ENCODE measurements around the gene LEPR. TPM values are rescaled to one million over a fixed set of nuclear protein-coding genes. Genes with fewer than 3 reads are reported as not detected.

The LEPR gene
- total and polyA plus RNA-seq, 7 donors: 0.46 to 24.7 (median 5.3) TPM

- no peaks in the 10 kb centered on the region for H3K27me3 ChIP-seq
- intact Hi-C loops (cut with DNase I): no loop called here
- H3K9me3 ChIP-seq: no peaks in the 10 kb centered on the region
- H3K36me3 ChIP-seq: no peaks in the 10 kb centered on the region
- no peaks in the 10 kb centered on the region for H3K4me1 ChIP-seq
- no peak overlapping the region for H3K27ac ChIP-seq
- no peak for TF ChIP-seq POLR2A (IDR thresholded peaks at IDR 0.05)
- no peak for TF ChIP-seq POLR2AphosphoS5 (IDR thresholded peaks at IDR 0.05)
- no peak for TF ChIP-seq EP300 (IDR thresholded peaks at IDR 0.05)
- TF ChIP-seq CTCF (IDR thresholded peaks at IDR 0.05): no peak
- WGBS, 2 donors: 93% methylated on average over 4 of the region's 4 CpGs
- no peak for DNase-seq
- H3K4me3 ChIP-seq: no peak overlapping the region
Observed at GRCh38 chr1:65409816-65410326, 10.6 kb upstream of the LEPR start.

- Histone ChIP-seq H3K36me3 (no peaks in the 10 kb centered on the region), H3K4me1 (no peaks in the 10 kb centered on the region), H3K27me3 (no peaks in the 10 kb centered on the region), H3K4me3 (no peak overlapping the region), H3K9me3 (no peaks in the 10 kb centered on the region), H3K27ac (no peak overlapping the region)
- 89 to 95% methylated on average over 4 of the region's 4 CpGs for WGBS, 2 donors
- TF ChIP-seq CTCF (IDR thresholded peaks at IDR 0.05): no peak
- intact Hi-C loops (cut with DNase I): no loop called here
- DNase-seq: no peak
Observed at GRCh38 chr1:65412256-65412983, 8.0 kb upstream of the LEPR start.

GRCh38 chr1:65412984-65413375 is 7.5 kb upstream of the LEPR start:
- Histone ChIP-seq H3K27ac (no peak overlapping the region), H3K4me1 (no peaks in the 10 kb centered on the region), H3K36me3 (no peaks in the 10 kb centered on the region), H3K27me3 (no peaks in the 10 kb centered on the region), H3K9me3 (no peaks in the 10 kb centered on the region), H3K4me3 (no peak overlapping the region)
- WGBS, 2 donors: 92 to 95% methylated on average over 3 of the region's 3 CpGs
- intact Hi-C loops (cut with DNase I): no loop called here
- no peak for DNase-seq
- TF ChIP-seq EP300 (IDR thresholded peaks at IDR 0.05) (no peak), CTCF (IDR thresholded peaks at IDR 0.05) (no peak), POLR2A (IDR thresholded peaks at IDR 0.05) (no peak), POLR2AphosphoS5 (IDR thresholded peaks at IDR 0.05) (no peak)

- Histone ChIP-seq H3K27ac (no peak overlapping the region), H3K36me3 (no peaks in the 10 kb centered on the region), H3K27me3 (no peaks in the 10 kb centered on the region), H3K4me3 (no peak overlapping the region), H3K9me3 (no peaks in the 10 kb centered on the region), H3K4me1 (peaks cover 0 to 5% (median 0%) of the 10 kb centered on the region in 4 donors)
- intact Hi-C loops (cut with DNase I): no loop called here
- DNase-seq: no peak
- TF ChIP-seq POLR2AphosphoS5 (IDR thresholded peaks at IDR 0.05) (no peak), CTCF (IDR thresholded peaks at IDR 0.05) (no peak), EP300 (IDR thresholded peaks at IDR 0.05) (no peak), POLR2A (IDR thresholded peaks at IDR 0.05) (no peak)
- 73 to 83% methylated on average over 4 of the region's 4 CpGs for WGBS, 2 donors
Observed at GRCh38 chr1:65414538-65414937, 5.9 kb upstream of the LEPR start.

- Histone ChIP-seq H3K4me3 (no peak overlapping the region), H3K27ac (no peak overlapping the region), H3K9me3 (no peaks in the 10 kb centered on the region), H3K36me3 (no peaks in the 10 kb centered on the region), H3K4me1 (peaks cover 0 to 8% (median 3%) of the 10 kb centered on the region in 4 donors), H3K27me3 (no peaks in the 10 kb centered on the region)
- DNase-seq: no peak
- TF ChIP-seq CTCF (IDR thresholded peaks at IDR 0.05) (no peak), POLR2AphosphoS5 (IDR thresholded peaks at IDR 0.05) (no peak), POLR2A (IDR thresholded peaks at IDR 0.05) (no peak)
- intact Hi-C loops (cut with DNase I): no loop called here
- 92 to 97% methylated on average over 1 of the region's 1 CpG for WGBS, 2 donors
Observed at GRCh38 chr1:65416767-65417166, 3.7 kb upstream of the LEPR start.
